ENCODE measurements around the gene MRPS2.
"Not testable (repeated sequence)": the region's sequence is repeated elsewhere in the genome, so short reads cannot be mapped to it uniquely, and the experiment has no call there.

Gene MRPS2

GRCh38 chr9:135499326-135500070 lies 984 bp upstream of the MRPS2 start:
- peak; percentile 82 to 86 (median 85) for DNase-seq (ENCODE audit: low read depth in 3 of 3)

GRCh38 chr9:135500071-135500524 lies 384 bp upstream of the MRPS2 start:
- DNase-seq (ENCODE audit: low read depth in 3 of 3), result no peak

GRCh38 chr9:135501261-135502167 lies 1.0 kb downstream of the MRPS2 start:
- peak in 1 of 3 experiments; percentile 26 for DNase-seq (ENCODE audit: low read depth in 3 of 3)

GRCh38 chr9:135502168-135502872 lies 1.8 kb downstream of the MRPS2 start:
- DNase-seq (ENCODE audit: low read depth in 3 of 3), result no peak

GRCh38 chr9:135502873-135503321 lies 2.4 kb downstream of the MRPS2 start:
- DNase-seq (ENCODE audit: low read depth in 3 of 3), result no peak

- no peak for DNase-seq (ENCODE audit: low read depth in 3 of 3)
Measured at GRCh38 chr9:135503371-135504261, 3.1 kb downstream of the MRPS2 start.

- DNase-seq (ENCODE audit: low read depth in 3 of 3), result peak; percentile 28 to 39 (median 29)
Measured at GRCh38 chr9:135504262-135505243, 4.1 kb downstream of the MRPS2 start.

- no peak for DNase-seq (ENCODE audit: low read depth in 3 of 3)
Measured at GRCh38 chr9:135505406-135506187, 5.1 kb downstream of the MRPS2 start.

- DNase-seq (ENCODE audit: low read depth in 3 of 3), result no peak
Measured at GRCh38 chr9:135506327-135507103, 6.0 kb downstream of the MRPS2 start.

GRCh38 chr9:135507104-135508035 lies 6.9 kb downstream of the MRPS2 start:
- no peak for DNase-seq (ENCODE audit: low read depth in 3 of 3)

- no peak for DNase-seq (ENCODE audit: low read depth in 3 of 3)
Measured at GRCh38 chr9:135508211-135508820, 7.8 kb downstream of the MRPS2 start.

- DNase-seq (ENCODE audit: low read depth in 3 of 3), result no peak
Measured at GRCh38 chr9:135509458-135509857, 9.0 kb downstream of the MRPS2 start.

GRCh38 chr9:135512241-135512603 lies 11.7 kb downstream of the MRPS2 start:
- DNase-seq (ENCODE audit: low read depth in 3 of 3), result no peak

GRCh38 chr9:135512904-135513303 lies 12.4 kb downstream of the MRPS2 start:
- no peak for DNase-seq (ENCODE audit: low read depth in 3 of 3)

GRCh38 chr9:135513351-135513846 lies 12.9 kb downstream of the MRPS2 start:
- no peak for DNase-seq (ENCODE audit: low read depth in 3 of 3)

GRCh38 chr9:135513906-135514305 lies 13.4 kb downstream of the MRPS2 start:
- DNase-seq (ENCODE audit: low read depth in 3 of 3), result not testable (repeated sequence)

All from stimulated activated CD4-positive, alpha-beta T cell treated with anti-CD3 and anti-CD28 coated beads, TNF-alpha, amount 100 ng/mL, for 4 hours (primary cell).